IPS-NIHi7 (cell line): ENCODE measurements around the gene MYLIP.
"Not testable (repeated sequence)": the region's sequence is repeated elsewhere in the genome, so short reads cannot be mapped to it uniquely, and the experiment has no call there.

Experiments used
- DNase-seq: peaks from one replicate; pipeline ENCODE4 v3.0.0; 2012; ENCODE audit warnings: mixed read lengths; ENCODE audit errors: extremely low spot score

The MYLIP gene

DNA sequence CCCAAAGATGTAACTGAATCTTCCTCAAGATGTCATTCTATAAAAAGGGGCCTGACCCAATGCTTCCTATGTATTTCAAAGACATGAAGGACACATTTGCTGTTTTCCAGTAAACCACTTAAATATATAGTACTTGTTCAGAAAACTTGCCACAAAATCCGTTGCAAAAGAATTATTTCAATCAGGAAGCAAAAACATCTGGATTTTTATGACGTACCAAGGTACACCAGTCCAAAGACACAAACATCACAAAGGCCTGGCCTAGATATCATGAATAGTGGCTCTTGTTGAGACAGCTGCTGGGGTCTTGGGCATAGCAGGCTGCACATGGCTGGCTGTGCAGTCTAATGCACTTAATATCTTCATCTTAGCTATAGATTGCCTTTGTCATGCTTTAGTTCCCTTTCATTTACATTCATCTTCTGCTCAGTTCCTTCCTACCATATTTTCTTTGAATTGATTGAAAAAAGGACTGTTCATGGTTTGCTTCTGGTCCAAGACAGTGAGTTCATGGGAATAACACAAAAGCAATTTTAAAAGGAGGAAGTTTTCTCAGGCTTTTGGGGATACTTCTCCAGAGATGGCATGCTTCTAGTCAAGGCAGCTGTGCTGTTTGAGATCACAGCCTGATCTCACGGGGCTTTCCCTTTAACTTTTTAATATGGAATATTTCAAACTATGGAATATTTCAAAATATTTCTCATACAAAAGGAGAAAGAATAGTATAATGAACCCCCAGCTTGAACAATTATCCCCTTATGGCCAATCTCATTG, 44.5 kb downstream of the MYLIP start:
- no peak for DNase-seq

DNA sequence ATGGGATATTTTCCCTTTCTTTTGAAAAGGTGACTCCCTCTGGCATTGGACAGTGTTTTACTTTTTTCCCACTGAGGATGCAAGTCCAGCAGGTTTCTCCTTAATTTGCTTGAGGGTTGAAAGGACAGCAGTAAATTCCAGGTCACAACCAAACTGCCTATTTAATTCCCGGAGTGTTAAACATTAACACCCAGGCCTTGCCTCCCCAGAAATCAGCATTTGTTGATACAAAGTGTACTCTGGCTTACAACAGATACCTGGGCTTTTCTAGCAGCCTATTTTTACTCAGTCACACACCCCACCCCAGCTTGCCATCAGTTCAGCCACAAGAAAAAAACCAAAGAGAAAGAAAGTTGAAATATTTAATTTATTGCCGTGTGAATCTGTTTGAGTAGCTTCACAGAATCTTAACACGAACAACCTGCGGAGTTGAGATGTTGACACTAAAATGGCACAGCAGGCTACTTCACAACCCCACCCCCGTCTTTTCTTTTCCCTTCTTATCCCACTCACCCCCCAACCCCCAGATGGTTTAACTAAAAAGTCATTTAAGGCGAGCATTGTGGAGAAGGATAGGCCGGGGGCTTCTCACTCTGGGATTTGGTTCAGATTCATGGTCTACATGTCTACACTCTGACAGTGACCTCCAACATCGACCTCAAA, 45.7 kb downstream of the MYLIP start:
- no peak for DNase-seq

DNA sequence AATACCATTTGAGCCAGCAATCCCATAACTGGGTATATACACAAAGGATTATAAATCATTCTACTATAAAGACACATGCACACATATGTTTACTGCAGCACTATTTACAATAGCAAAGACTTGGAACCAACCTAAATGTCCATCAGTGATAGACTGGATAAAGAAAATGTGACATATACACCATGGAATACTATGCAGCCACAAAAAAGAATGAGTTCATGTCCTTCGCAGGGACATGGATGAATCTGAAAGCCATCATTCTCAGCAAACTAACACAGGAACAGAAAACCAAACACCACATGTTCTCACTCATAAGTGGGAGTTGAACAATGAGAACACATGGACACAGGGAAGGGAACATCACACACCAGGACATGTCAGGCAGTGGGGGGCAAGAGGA, 47.7 kb downstream of the MYLIP start:
- DNase-seq, result not testable (repeated sequence)

DNA sequence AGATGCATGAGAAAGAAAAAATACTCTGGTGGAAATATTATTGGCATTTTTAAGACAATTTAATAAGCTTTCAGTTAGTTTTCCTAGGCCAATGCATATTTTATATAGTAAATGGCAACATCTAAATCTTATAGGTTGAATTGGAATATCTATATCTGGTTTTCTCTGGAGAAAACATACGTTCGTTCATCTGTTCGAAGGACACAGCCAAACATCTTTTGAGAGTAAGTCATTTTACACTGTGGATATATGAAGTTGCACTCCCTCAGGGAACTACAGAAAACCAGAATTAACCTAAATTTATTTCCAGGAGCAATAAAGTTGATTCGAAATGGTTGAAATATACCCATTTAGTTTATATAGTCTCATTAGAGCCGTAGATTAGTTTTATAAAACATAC, 49.0 kb downstream of the MYLIP start:
- no peak for DNase-seq

DNA sequence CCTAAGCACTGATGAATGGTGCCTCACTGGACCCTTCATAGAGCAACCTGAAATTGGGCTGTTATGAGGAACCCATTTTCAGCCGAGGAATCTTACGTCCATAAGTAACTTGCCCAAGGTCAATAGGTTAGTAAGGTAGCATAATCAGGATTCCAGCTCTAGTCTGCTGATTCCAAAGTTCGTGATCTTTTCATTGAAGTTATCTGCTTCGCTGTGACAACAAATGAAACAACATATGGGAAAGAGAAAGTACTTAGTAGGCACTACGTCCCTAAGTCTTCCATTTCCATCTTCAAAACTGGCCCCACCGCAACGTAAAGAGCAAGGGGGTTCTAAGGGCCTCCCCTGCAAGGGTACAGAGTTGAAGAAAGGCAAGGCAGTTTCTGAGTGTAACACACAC, 49.5 kb downstream of the MYLIP start:
- DNase-seq, result no peak

DNA sequence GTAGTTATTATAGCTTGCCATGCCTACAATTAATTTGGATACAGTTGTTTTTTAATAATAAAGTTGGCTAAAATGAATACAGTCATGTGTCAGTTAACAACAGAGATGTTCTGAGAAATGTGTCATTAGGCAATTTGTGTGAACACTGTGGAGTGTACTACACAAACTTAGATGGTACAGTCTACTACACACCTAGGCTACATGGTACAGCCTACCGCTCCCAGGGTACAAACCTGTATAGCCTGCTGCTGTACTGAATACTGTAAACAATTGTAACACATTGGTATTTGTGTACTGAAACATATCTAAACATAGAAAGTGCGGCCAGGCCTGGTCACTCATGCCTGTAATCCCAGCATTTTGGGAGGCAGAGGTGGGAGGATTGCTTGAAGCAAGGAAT, 50.2 kb downstream of the MYLIP start:
- DNase-seq, result no peak

DNA sequence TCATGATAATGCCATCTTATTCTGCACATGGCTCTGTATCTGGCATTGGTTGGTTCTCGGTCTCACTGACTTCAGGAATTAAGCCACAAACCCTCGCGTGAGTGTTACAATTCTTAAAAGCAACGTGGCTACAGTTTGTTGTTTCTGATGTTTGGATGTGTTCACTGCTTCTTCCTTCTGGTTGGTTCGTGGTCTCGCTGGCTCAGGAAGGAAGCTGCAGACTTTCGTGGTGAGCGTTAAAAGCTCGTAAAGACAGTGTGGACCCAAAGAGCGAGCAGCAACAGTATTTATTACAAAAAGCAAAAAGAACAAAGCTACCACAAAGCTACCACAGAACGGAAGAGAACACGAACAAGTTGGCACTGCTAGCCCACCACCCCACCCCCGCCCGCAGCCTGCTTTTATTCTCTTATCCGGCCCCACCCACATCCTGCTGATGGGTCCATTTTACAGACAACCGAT, 51.1 kb downstream of the MYLIP start:
- no peak for DNase-seq

DNA sequence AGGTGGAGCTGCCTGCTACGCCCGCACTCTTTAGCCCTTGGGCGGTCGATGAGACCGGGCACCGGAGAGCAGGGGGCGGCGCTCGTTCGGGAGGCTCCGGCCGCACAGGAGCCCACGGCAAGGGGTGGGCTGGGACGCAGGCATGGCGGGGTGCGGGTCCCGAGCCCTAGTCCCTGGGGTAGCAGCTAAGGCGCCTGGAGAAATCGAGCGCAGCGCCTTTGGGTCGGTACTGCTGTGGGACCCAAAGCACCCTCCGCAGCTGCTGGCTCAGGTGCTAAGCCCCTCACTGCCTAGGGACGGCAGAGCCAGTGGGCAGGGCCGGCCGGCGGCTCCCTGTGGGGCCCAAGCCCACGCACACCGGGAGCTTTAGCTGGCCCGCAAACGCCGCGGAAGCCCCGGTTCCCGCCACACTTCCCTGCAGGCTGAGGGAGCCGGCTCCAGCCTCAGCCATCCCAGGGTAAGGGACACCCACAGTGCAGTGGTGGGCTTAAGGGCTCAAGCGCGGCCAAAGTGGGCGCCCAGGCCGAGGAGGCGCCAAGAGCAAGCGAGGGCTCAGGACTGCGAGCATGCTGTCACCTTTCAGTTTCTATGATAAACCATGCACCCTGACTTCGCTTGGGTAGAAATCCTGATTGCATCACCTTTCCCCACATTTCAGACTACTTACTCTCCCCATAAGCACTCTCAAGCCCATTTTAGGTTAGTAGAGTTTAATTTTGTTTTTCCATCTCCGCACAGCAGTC, 52.0 kb downstream of the MYLIP start:
- no peak for DNase-seq

DNA sequence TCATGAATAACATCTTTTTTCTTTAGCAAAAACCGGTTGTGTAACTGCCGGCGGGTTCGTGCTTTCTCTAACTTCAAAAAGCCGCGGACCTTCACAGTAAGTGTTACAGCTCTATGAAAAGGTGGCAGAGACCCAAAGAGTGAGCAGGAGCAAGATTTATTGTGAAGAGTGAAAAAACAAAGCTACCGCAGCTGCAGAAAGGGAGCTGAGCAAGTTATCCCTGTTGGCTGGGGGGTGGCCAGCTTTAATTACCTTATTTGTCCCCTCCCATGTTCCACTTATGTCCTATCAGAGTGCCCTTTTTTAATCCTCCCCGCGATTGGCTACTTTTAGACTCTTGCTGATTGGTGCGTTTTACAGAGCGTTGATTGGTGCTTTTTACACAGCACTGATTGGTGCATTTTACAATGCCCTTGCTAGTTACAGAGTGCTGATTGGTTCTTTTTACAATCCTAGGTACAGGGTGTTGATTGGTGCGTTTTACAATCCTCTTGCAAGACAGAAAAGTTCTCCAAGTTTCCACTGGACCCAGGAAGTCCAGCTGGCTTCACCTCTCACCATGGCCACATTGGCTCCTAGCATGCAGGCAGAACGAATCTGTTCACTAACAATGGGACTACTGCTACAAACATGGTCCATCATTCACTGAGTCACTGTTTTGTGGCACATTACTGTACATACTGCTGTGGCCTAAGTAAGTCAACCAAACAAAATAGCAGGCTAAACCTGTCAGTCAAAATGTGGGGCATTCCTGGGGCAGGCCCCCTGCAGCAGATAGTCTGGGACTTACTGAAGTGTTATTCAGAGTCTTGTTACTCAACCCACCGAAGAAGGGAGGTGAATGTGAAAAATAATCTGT, 52.8 kb downstream of the MYLIP start:
- no peak for DNase-seq

DNA sequence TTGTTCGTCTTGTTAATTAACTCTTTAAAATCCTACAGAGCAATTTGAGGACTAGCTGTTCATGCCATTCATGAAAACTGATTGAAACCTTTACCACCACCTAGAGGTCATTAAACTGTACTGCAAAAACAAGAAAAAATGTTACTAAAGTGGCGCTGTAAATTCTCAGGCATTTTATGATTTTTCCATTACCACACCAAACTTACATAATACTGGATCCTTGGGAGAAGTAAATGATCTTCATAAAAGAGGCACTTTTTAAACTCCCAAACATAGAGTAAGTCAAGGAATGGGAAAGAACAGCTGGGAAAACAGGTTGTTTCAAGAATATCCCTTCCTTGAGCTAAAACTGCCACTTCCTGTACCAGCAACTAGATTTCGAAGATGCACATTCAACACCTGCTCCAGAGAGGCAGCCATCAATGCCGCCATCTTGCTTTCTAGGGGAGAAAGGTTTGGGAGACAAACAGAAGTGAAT, 54.3 kb downstream of the MYLIP start:
- DNase-seq, result peak; percentile 45

DNA sequence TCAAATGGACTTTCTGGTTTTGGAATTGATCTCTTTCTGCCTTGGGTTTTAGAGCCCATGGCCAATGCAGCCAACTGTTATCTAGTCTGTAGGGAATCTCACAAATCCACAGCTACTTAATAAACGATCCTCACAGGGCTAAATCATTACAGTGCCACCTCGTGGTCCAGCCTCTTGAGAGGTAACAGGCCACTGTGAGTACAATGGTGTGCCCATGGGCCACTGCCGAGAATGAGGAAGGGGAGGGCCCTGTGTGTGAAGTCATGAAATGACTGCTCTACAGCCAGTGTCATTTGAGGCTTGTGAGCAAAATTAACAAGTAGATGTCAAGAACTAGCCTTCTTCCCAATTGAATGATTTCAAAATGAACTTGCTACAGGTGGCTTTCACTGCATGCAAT, 55.2 kb downstream of the MYLIP start:
- peak; percentile 53 for DNase-seq

DNA sequence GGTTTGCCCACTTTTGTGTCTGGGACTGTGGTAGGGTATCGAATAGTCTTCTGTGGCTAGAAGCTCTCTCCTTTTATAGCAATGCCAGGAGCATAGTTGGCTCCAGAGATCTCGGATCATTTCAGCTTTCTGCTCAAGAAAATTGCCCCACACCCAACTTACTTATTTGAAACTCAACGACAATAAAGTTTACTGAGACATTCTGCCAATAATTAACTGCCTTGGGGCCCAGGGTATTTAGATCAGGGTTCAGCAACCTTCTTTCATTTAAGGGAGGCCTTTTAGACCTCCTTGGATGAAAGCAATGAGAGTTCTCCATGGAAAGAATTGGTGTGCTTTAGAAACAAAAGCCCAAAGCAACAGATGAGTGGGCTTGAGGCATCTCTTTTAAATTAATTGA, 55.7 kb downstream of the MYLIP start:
- DNase-seq, result no peak

DNA sequence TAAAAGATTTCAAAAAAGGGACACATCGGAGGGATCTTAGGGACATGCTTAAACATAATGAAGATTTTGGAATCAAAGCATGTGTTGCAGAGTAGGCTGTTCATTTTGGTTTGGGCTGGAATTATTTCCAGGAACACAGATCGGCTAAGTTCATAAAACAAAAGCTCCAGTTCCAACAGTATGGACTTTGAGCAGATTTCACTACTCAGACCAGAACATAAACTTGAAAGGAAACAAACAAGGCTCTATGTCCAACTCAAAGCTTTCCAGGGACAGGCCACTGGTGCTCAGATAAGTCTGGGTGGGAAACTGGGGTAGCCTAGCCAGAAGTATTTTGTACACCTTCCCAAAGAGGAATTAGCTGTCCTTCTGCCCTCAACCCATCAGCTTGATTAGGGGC, 58.3 kb downstream of the MYLIP start:
- no peak for DNase-seq

DNA sequence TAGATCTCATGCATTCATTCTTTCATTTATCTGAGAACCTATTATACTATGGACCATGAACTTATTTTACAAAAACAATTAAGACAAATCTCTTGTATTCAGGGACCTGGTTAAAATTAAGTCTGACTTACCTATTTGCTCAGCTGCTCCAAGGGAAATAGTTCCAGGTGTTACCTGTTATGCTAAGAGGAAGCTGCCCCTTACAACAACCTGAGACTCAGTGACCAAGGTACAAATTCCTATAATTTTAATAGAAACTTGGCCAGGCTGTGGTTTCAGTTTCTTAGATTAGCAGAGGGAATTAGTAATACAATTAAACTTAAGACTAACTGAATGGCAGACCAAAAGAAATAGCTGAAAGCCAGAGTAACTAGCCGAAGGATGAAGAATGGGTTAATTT, 61.3 kb downstream of the MYLIP start:
- DNase-seq, result no peak

DNA sequence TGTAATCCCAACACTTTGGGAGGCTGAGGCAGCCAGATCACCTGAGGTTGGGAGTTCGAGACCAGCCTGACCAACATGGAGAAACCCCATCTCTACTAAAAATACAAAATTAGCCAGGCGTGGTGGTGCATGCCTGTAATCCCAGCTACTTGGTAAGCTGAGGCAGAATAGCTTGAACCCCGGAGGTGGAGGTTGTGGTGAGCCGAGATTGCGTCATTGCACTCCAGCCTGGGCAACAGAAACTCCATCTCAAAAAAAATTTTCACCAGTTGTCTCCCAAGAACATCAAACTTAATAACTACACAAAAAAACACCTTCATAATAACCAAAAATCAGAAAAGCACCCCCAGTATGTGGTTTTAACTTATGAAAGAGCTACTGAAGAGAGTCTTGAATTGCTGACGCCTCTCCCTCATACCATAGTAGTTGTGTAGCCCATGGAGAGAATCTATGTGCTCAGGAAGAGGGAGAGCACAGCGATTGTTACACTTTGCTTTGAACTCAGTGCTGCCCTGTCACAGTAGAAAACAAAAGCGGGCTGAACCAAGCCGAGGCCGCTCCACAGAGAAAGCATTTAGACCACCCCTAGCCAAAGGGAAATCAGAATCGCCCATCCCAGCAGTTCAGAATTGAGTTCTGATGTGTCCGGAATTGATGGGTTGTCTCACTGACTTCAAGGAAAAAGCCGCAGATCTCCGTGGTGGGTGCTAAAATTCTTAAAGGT, 67.5 kb downstream of the MYLIP start:
- no peak for DNase-seq

DNA sequence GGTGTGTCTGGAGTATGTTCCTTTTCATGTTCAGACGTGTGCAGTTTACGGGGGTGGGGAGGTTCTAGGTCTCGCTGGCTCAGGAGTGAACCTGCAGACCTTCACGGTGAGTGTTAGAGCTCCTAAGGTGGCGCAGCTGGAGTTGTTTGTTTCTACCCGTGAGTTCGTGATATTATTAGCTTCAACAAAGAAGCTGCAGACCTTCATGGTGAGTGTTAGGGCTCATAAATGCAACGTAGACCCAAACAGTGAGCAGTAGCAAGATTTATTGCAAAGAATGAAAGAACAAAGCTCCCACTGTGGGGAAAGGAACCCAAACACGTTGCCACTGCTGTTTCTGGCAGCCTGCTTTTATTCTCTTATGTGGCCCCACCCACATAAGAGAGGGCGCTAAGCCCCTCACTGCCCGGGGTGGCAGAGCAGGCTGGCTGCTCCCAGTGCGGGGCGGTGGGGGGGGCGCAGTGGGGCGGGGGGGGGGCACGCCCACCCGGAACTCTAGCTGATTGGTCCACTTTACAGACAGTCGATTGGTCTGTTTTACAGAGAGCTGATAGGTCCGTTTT, 68.2 kb downstream of the MYLIP start:
- DNase-seq, result no peak
